Measurements from ENCODE around the gene PLP2. TPM values are rescaled to one million over a fixed set of nuclear protein-coding genes. Genes with fewer than 3 reads are reported as not detected.

PLP2 gene
- polyA plus RNA-seq, 2 of the 4 experiments (the other 2 are of a cell fraction): 164 to 209 TPM

DNA sequence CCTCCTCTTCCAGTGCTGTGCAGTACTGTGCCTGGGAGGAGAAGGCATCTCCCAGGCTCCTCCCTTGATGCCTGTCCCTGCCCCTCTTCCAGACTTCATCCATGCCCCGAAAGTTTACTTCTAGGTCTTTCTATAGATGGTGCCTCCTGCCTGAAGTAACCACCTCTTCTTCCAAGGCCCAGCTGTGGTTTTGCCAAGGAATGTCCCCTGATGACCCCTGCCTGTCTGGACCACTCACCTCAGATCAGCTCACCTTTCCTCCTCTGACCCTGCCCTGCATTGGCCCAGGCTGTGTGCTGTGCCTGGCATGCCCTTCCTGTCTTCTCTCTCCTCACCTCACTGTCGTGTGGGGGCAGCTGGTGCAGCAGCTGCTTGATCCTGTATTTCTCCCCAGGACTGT is 7.7 kb downstream of the PLP2 start:
- FAIRE-seq: no peak
- ATAC-seq: no peak
- Histone ChIP-seq H3K4me2 (no peak overlapping the region), H3K27ac (no peak overlapping the region), H3K4me1 (peaks cover 23% of the 10 kb centered on the region), H3K9me3 (no peaks in the 10 kb centered on the region), H3K4me3 (no peak overlapping the region)
- no peak for TF ChIP-seq GATA3 (IDR thresholded peaks at IDR 0.05; ENCODE audit: borderline replicate concordance)
- TF ChIP-seq, protein P1, sequence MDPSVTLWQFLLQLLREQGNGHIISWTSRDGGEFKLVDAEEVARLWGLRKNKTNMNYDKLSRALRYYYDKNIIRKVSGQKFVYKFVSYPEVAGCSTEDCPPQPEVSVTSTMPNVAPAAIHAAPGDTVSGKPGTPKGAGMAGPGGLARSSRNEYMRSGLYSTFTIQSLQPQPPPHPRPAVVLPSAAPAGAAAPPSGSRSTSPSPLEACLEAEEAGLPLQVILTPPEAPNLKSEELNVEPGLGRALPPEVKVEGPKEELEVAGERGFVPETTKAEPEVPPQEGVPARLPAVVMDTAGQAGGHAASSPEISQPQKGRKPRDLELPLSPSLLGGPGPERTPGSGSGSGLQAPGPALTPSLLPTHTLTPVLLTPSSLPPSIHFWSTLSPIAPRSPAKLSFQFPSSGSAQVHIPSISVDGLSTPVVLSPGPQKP (IDR thresholded peaks at IDR 0.05; ENCODE audit: low read depth, low read length): no peak
- TF ChIP-seq RARB (CRISPR knock-in tag; IDR thresholded peaks at IDR 0.05): no peak
- TF ChIP-seq, protein P2, sequence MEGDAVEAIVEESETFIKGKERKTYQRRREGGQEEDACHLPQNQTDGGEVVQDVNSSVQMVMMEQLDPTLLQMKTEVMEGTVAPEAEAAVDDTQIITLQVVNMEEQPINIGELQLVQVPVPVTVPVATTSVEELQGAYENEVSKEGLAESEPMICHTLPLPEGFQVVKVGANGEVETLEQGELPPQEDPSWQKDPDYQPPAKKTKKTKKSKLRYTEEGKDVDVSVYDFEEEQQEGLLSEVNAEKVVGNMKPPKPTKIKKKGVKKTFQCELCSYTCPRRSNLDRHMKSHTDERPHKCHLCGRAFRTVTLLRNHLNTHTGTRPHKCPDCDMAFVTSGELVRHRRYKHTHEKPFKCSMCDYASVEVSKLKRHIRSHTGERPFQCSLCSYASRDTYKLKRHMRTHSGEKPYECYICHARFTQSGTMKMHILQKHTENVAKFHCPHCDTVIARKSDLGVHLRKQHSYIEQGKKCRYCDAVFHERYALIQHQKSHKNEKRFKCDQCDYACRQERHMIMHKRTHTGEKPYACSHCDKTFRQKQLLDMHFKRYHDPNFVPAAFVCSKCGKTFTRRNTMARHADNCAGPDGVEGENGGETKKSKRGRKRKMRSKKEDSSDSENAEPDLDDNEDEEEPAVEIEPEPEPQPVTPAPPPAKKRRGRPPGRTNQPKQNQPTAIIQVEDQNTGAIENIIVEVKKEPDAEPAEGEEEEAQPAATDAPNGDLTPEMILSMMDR (IDR thresholded peaks at IDR 0.05): no peak
- TF ChIP-seq, protein P3, sequence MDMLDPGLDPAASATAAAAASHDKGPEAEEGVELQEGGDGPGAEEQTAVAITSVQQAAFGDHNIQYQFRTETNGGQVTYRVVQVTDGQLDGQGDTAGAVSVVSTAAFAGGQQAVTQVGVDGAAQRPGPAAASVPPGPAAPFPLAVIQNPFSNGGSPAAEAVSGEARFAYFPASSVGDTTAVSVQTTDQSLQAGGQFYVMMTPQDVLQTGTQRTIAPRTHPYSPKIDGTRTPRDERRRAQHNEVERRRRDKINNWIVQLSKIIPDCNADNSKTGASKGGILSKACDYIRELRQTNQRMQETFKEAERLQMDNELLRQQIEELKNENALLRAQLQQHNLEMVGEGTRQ (IDR thresholded peaks at IDR 0.05): no peak
- TF ChIP-seq, protein P4, sequence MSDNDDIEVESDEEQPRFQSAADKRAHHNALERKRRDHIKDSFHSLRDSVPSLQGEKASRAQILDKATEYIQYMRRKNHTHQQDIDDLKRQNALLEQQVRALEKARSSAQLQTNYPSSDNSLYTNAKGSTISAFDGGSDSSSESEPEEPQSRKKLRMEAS (IDR thresholded peaks at IDR 0.05): no peak
- ChIA-PET POLR2A (interaction anchor here (1.2 kb wide), 1 partner anchor 12 kb away, joined by 4 read pairs; no protein-coding TSS in a partner anchor), CTCF (interaction anchor here (1.2 to 1.7 kb wide), 3 partner anchors 10 to 23 kb away, joined by 3 to 6 read pairs (median 5); no protein-coding TSS in a partner anchor)
- WGBS (ENCODE audit: missing lambda C conversion rate): 93% methylated on average over 2 of the region's 2 CpGs
- no peak for DNase-seq (ENCODE audit: low read depth in 1 of 2, low spot score in 1 of 2)

DNA sequence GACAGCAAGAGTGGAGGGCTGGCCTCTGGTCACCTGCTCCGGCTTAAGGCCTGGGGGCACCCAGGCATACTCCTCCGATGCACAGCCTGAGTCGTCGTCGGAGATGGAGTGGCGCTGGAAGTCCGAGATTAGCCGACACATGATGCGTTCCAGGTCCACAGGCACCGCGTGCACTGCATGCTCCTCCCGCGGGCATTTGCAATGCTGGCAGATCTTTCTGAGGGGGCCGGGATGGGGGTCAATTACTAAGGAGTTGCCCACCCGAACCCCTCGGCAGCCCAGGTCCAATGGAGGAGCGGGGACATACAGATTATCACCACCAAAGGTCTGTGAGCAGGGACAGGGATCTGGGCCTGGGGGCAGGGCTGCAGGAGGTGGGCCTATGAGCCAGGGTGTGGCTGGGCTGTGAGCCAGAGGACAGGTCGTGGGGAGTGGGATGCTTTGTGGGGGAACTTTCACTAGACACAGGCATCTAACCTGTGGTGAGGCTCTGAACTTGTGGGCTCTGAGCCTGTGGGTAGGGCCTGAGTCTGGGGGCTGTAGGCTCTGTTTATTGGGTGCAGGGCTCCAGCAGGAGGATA is 12.1 kb downstream of the PLP2 start:
- peaks cover 19% of the 10 kb centered on the region for H3K4me1 ChIP-seq
- ChIA-PET POLR2A (interaction anchor here (0.7 to 1.2 kb wide), 4 partner anchors 28 to 226 kb away, joined by 3 to 11 read pairs (median 4); partner anchors contain the start of genes GRIPAP1 and PPP1R3F), CTCF (interaction anchor here (0.7 to 2.0 kb wide), 2 partner anchors 15 to 28 kb away, joined by 3 to 8 read pairs; no protein-coding TSS in a partner anchor)
- ATAC-seq: peak in 1 of 2 experiments; percentile 1; a peak in 1 of 6 replicates
- no peaks in the 10 kb centered on the region for H3K9me3 ChIP-seq
- DNase-seq (ENCODE audit: low read depth in 1 of 2, low spot score in 1 of 2): no peak
- H3K27ac ChIP-seq: peak overlapping the region in 1 of 2 experiments; percentile 68; a peak in 3 of 6 replicates
- peak overlapping the region; percentile 32; the same call in 2 of the 3 replicates for H3K4me3 ChIP-seq
- TF ChIP-seq CBX8 (IDR thresholded peaks at IDR 0.05) (no peak), HOXB13 (CRISPR knock-in tag; IDR thresholded peaks at IDR 0.05; ENCODE audit: low read depth) (no peak), FOXS1 (CRISPR knock-in tag; IDR thresholded peaks at IDR 0.05) (no peak), MYC (IDR thresholded peaks at IDR 0.05; ENCODE audit: borderline replicate concordance, low read length) (no peak), ESRRA (IDR thresholded peaks at IDR 0.05; ENCODE audit: borderline replicate concordance, low read length) (no peak), RNF2 (IDR thresholded peaks at IDR 0.05; ENCODE audit: borderline replicate concordance, low read depth) (no peak), FOSL2 (IDR thresholded peaks at IDR 0.05) (no peak), FOSL2 (CRISPR knock-in tag; IDR thresholded peaks at IDR 0.05) (no peak), HDAC2 (IDR thresholded peaks at IDR 0.05) (no peak), ZNF302 (CRISPR knock-in tag; IDR thresholded peaks at IDR 0.05) (no peak), CBX2 (IDR thresholded peaks at IDR 0.05; ENCODE audit: borderline replicate concordance, low read depth) (no peak), BHLHE40 (IDR thresholded peaks at IDR 0.05; ENCODE audit: low read depth, low read length) (no peak), FOSB (CRISPR knock-in tag; IDR thresholded peaks at IDR 0.05) (no peak)
- TF ChIP-seq, protein P1 (IDR thresholded peaks at IDR 0.05; ENCODE audit: low read depth, low read length): no peak
- TF ChIP-seq, protein P5, sequence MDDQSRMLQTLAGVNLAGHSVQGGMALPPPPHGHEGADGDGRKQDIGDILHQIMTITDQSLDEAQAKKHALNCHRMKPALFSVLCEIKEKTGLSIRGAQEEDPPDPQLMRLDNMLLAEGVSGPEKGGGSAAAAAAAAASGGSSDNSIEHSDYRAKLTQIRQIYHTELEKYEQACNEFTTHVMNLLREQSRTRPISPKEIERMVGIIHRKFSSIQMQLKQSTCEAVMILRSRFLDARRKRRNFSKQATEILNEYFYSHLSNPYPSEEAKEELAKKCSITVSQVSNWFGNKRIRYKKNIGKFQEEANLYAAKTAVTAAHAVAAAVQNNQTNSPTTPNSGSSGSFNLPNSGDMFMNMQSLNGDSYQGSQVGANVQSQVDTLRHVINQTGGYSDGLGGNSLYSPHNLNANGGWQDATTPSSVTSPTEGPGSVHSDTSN (IDR thresholded peaks at IDR 0.05): no peak
- TF ChIP-seq, protein P6, sequence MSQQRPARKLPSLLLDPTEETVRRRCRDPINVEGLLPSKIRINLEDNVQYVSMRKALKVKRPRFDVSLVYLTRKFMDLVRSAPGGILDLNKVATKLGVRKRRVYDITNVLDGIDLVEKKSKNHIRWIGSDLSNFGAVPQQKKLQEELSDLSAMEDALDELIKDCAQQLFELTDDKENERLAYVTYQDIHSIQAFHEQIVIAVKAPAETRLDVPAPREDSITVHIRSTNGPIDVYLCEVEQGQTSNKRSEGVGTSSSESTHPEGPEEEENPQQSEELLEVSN (IDR thresholded peaks at IDR 0.05; ENCODE audit: borderline replicate concordance, low read depth): no peak
- peak overlapping the region; percentile 99 for H3K4me2 ChIP-seq
- FAIRE-seq: no peak
- 76% methylated on average over 14 of the region's 18 CpGs for WGBS (ENCODE audit: missing lambda C conversion rate)
